Measurements from ENCODE around the gene UGT3A1. TPM values are rescaled to one million over a fixed set of nuclear protein-coding genes. Genes with fewer than 3 reads are reported as not detected.

UGT3A1 gene
- total and polyA plus RNA-seq, 2 experiments from 2014 or later, result 1.6 to 3.1 TPM

DNA sequence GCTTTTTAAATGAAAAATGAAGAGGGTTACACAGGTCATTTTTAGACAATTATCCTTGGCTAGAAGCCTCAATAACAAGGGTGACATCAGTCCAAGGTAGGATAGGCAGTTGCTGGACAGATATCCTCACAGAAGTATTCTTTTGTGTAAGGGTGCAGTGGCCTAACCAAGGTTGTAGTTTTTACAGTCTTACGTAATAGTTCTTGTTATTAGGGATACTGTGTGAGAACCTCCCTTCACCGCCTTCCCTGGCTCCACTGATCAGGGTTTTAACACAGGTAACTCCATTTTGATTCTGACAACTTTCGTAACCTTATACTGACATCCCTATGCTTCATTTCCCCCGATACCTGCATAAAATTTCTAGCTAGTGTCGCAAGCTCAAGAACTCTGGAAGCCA lies 44.1 kb downstream of the UGT3A1 start (continued):
- TF ChIP-seq ZNF462 (CRISPR knock-in tag; IDR thresholded peaks at IDR 0.05) (no peak), EZH2phosphoT487 (IDR thresholded peaks at IDR 0.05; ENCODE audit: unreplicated experiment) (no peak), REST (IDR thresholded peaks at IDR 0.05; ENCODE audit: unreplicated experiment) (no peak), CTCF (conservative IDR thresholded peaks at IDR 0.05; ENCODE audit: low read depth in 2 of 2) (no peak), JUNB (IDR thresholded peaks at IDR 0.05; ENCODE audit: unreplicated experiment) (no peak), ZNF331 (CRISPR knock-in tag; IDR thresholded peaks at IDR 0.05; ENCODE audit: low read depth) (no peak), CREB1 (CRISPR knock-in tag; IDR thresholded peaks at IDR 0.05; ENCODE audit: low read depth) (no peak)

Measured in GM23338 (cell line).